ENCODE data around the gene DBP. TPM values are rescaled to one million over a fixed set of nuclear protein-coding genes. Genes with fewer than 3 reads are reported as not detected.
"Not testable (repeated sequence)": the region's sequence is repeated elsewhere in the genome, so short reads cannot be mapped to it uniquely, and the experiment has no call there.

The DBP gene
- polyA plus RNA-seq, 10 donors: 3.9 to 9.7 (median 6.0) TPM

GRCh38 chr19:48642862-48643261, 5.7 kb upstream of the DBP start:
- no peak for DNase-seq

GRCh38 chr19:48641850-48642249, 4.7 kb upstream of the DBP start:
- DNase-seq: no peak

GRCh38 chr19:48639483-48640375, 2.5 kb upstream of the DBP start:
- DNase-seq: no peak

GRCh38 chr19:48638831-48639381, 1.7 kb upstream of the DBP start:
- no peak for DNase-seq

GRCh38 chr19:48637948-48638830, 1.0 kb upstream of the DBP start:
- peak; percentile 91 to 95 (median 92) for DNase-seq

GRCh38 chr19:48637449-48637947, 319 bp upstream of the DBP start:
- DNase-seq: peak; percentile 98 to 99 (median 99)

GRCh38 chr19:48635966-48636858, 967 bp downstream of the DBP start:
- peak in 1 of 3 donors; percentile 45 for DNase-seq

GRCh38 chr19:48635263-48635965, 1.8 kb downstream of the DBP start:
- no peak for DNase-seq

- peak; percentile 94 to 96 (median 95) for DNase-seq
Observed at GRCh38 chr19:48634424-48635262, 2.5 kb downstream of the DBP start.

GRCh38 chr19:48634036-48634342, 3.2 kb downstream of the DBP start:
- DNase-seq: no peak

GRCh38 chr19:48633148-48634035, 3.8 kb downstream of the DBP start:
- DNase-seq: no peak

- no peak for DNase-seq
Observed at GRCh38 chr19:48632692-48633147, 4.5 kb downstream of the DBP start.

GRCh38 chr19:48632286-48632685, 4.9 kb downstream of the DBP start:
- DNase-seq: not testable (repeated sequence)

GRCh38 chr19:48631225-48631624, 6.0 kb downstream of the DBP start:
- no peak for DNase-seq

- DNase-seq: peak in 1 of 3 donors; percentile 83
Observed at GRCh38 chr19:48630296-48631063, 6.7 kb downstream of the DBP start.

- DNase-seq: peak in 1 of 3 donors; percentile 60
Observed at GRCh38 chr19:48629599-48630295, 7.4 kb downstream of the DBP start.

GRCh38 chr19:48629297-48629598, 7.9 kb downstream of the DBP start:
- DNase-seq: no peak

All from muscle of back (tissue), 11 donors.